CD8-positive, alpha-beta memory T cell (primary cell): ENCODE results near the gene BAK1. TPM values are rescaled to one million over a fixed set of nuclear protein-coding genes. Genes with fewer than 3 reads are reported as not detected.

Experiments
- CTCF ChIA-PET: fragments of 350-600 bp; sonication (Branson Sonifier 250); formaldehyde crosslinking; loops from one replicate; lab custom pipeline; 2021; ENCODE audit warnings: antibody characterized with exemption; lab: Charles Lee
- POLR2A ChIA-PET: fragments of 350-600 bp; sonication (Branson Sonifier 250); formaldehyde crosslinking; loops from one replicate; lab custom pipeline; 2021; ENCODE audit warnings: antibody characterized with exemption; lab: Charles Lee
- DNase-seq, 5 donors: peaks; one replicate each; pipeline versions ENCODE4 v3.0.0 to v3.0.0-alpha.2; 2020 to 2022; ENCODE audit warnings: mixed read lengths in 1 of 5
- H3K27ac ChIP-seq: one replicate; pipeline ENCODE4 v1.7.0; 2013; ENCODE audit warnings: low read depth, mild to moderate bottlenecking, low read length, moderate library complexity
- H3K27me3 ChIP-seq: 2 replicates; pipeline ENCODE4 v1.7.0; 2013; ENCODE audit warnings: low read length, mild to moderate bottlenecking; ENCODE audit not compliant: insufficient read depth, poor library complexity, severe bottlenecking
- H3K36me3 ChIP-seq: 2 replicates; pipeline ENCODE4 v1.7.0; 2013; ENCODE audit warnings: mild to moderate bottlenecking, low read length, moderate library complexity; ENCODE audit not compliant: insufficient read depth
- H3K4me1 ChIP-seq: 2 replicates; pipeline ENCODE4 v1.7.0; 2013; ENCODE audit warnings: mild to moderate bottlenecking, low read length, moderate library complexity; ENCODE audit not compliant: insufficient read depth
- H3K4me3 ChIP-seq: 2 replicates; pipeline ENCODE4 v1.7.0; 2013; ENCODE audit warnings: mild to moderate bottlenecking, low read length
- H3K9me3 ChIP-seq: 2 replicates; pipeline ENCODE4 v1.7.0; 2013; ENCODE audit warnings: mild to moderate bottlenecking, low read length
- H3K27ac Mint-ChIP-seq, 8 donors: one replicate each; pipeline ENCODE4 v1.8.0; 2020 to 2021; ENCODE audit warnings: mixed read lengths in 8 of 8, mild to moderate bottlenecking in 6 of 8, inconsistent platforms in 3 of 8, moderate library complexity in 3 of 8
- H3K27me3 Mint-ChIP-seq, 2 donors: one replicate each; pipeline ENCODE4 v1.8.0; 2020 to 2021; ENCODE audit warnings: mixed read lengths in 2 of 2, mild to moderate bottlenecking in 1 of 2, moderate library complexity in 1 of 2
- H3K36me3 Mint-ChIP-seq, 3 donors: one replicate each; pipeline ENCODE4 v1.8.0; 2020 to 2021; ENCODE audit warnings: mixed read lengths in 3 of 3, inconsistent platforms in 1 of 3, mild to moderate bottlenecking in 1 of 3
- H3K4me1 Mint-ChIP-seq, 3 donors: one replicate each; pipeline ENCODE4 v1.8.0; 2020 to 2021; ENCODE audit warnings: mixed read lengths in 3 of 3, inconsistent platforms in 1 of 3, mild to moderate bottlenecking in 1 of 3
- H3K4me3 Mint-ChIP-seq, 7 donors: one replicate each; pipeline ENCODE4 v1.8.0; 2020 to 2021; ENCODE audit warnings: mixed read lengths in 7 of 7, mild to moderate bottlenecking in 6 of 7, moderate library complexity in 4 of 7, inconsistent platforms in 2 of 7
- H3K9me3 Mint-ChIP-seq, 5 donors: one replicate each; pipeline ENCODE4 v1.8.0; 2020 to 2022; ENCODE audit warnings: mixed read lengths in 5 of 5, mild to moderate bottlenecking in 3 of 5, moderate library complexity in 2 of 5, inconsistent platforms in 1 of 5
- polyA plus RNA-seq: library from polyadenylated mRNA; unstranded; fragments of 300-500 nt; fragmentation: Illumina TruSeq; gene quantifications from one replicate; pipeline ENCODE4 v1.2.3, GENCODE V29; 2021
- total RNA-seq, 2 experiments: library from RNA; stranded (reverse); gene quantifications; one replicate each; pipeline ENCODE4 v1.2.3, GENCODE V29; 2021

BAK1 gene
- total and polyA plus RNA-seq, 3 experiments from 2014 or later, result 43.4 to 50.1 (median 48.5) TPM

DNA sequence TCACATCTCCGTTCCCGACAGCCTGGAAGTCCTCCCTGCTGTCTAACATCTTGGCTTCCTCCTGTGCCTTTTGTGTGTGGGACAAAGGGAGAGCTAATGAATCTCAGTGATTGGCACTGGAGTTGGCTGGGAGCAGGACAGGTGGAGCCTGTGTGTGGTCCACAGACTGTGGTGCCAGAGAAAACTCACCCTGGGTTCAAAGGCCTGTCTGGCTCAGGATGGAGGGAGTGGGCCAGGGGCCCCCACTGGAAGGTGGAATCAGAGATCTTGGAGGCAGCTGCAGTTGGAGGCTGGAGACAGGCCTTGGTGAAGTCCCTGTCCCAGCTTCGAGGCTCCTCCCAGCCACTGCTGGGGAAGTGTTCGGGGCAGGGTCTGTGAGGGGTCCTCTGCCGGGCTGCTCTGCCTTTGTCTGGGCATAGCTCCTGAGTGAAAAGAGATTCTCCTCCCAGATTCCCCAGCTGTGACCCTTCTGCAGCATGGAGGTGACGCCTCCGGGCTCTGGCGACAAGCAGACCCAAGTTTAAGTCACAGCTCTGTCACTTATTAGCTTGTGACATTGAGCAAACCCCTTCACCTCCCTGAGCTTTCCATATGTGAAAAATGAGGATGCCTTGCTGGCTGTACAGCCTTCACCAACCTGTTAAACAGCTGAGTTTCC lies 27.2 kb upstream of the BAK1 start:
- POLR2A ChIA-PET, result no interaction called here
- Mint-ChIP-seq H3K27me3 (peaks cover 6 to 13% of the 10 kb centered on the region in 2 donors), H3K36me3 (peaks cover 0 to 12% (median 0%) of the 10 kb centered on the region in 3 donors), H3K9me3 (peaks cover 0 to 5% (median 4%) of the 10 kb centered on the region in 5 donors), H3K4me1 (no peaks in the 10 kb centered on the region), H3K27ac (no peak overlapping the region), H3K4me3 (no peak overlapping the region)
- Histone ChIP-seq H3K4me1 (no peaks in the 10 kb centered on the region), H3K9me3 (no peaks in the 10 kb centered on the region), H3K27me3 (no peaks in the 10 kb centered on the region), H3K36me3 (no peaks in the 10 kb centered on the region), H3K4me3 (no peak overlapping the region), H3K27ac (no peak overlapping the region)
- no peak for DNase-seq
- CTCF ChIA-PET, result interaction anchor here (0.7 to 1.8 kb wide), 7 partner anchors 13 to 43 kb away, joined by 3 to 6 read pairs (median 4); partner anchors contain the start of gene BAK1

- H3K4me3 Mint-ChIP-seq, result no peak overlapping the region
- H3K27me3 Mint-ChIP-seq, result peaks cover 7 to 13% of the 10 kb centered on the region in 2 donors
- H3K9me3 Mint-ChIP-seq, result peaks cover 0 to 5% (median 4%) of the 10 kb centered on the region in 5 donors
- no peaks in the 10 kb centered on the region for H3K9me3 ChIP-seq
- H3K4me1 Mint-ChIP-seq, result no peaks in the 10 kb centered on the region
- CTCF ChIA-PET, result interaction anchor here (0.6 to 1.8 kb wide), 5 partner anchors 12 to 1405 kb away, joined by 3 to 6 read pairs (median 5); partner anchors contain the start of gene BAK1
- H3K36me3 ChIP-seq, result no peaks in the 10 kb centered on the region
- peak overlapping the region in 1 of 8 donors; percentile 27 for H3K27ac Mint-ChIP-seq
- POLR2A ChIA-PET, result no interaction called here
- H3K4me1 ChIP-seq, result no peaks in the 10 kb centered on the region
- no peak overlapping the region for H3K4me3 ChIP-seq
- peaks cover 0 to 12% (median 0%) of the 10 kb centered on the region in 3 donors for H3K36me3 Mint-ChIP-seq
- DNase-seq, result no peak
- no peak overlapping the region for H3K27ac ChIP-seq
- H3K27me3 ChIP-seq, result no peaks in the 10 kb centered on the region
These were observed 26.6 kb upstream of the BAK1 start for GRCh38 chr6:33606642-33607041.

- H3K27me3 ChIP-seq, result no peaks in the 10 kb centered on the region
- POLR2A ChIA-PET, result no interaction called here
- Mint-ChIP-seq H3K9me3 (peaks cover 0 to 5% (median 4%) of the 10 kb centered on the region in 5 donors), H3K4me1 (no peaks in the 10 kb centered on the region), H3K27ac (no peak overlapping the region), H3K4me3 (no peak overlapping the region), H3K36me3 (peaks cover 0 to 12% (median 0%) of the 10 kb centered on the region in 3 donors), H3K27me3 (peaks cover 7 to 11% of the 10 kb centered on the region in 2 donors)
- no peaks in the 10 kb centered on the region for H3K36me3 ChIP-seq
- DNase-seq, result no peak
- no peak overlapping the region for H3K4me3 ChIP-seq
- CTCF ChIA-PET, result no interaction called here
- H3K9me3 ChIP-seq, result no peaks in the 10 kb centered on the region
- H3K4me1 ChIP-seq, result no peaks in the 10 kb centered on the region
- no peak overlapping the region for H3K27ac ChIP-seq
These were observed 25.1 kb upstream of the BAK1 start for GRCh38 chr6:33604941-33605854.

- H3K4me3 Mint-ChIP-seq, result no peak overlapping the region
- H3K9me3 Mint-ChIP-seq, result peaks cover 0 to 5% (median 4%) of the 10 kb centered on the region in 5 donors
- H3K27ac Mint-ChIP-seq, result no peak overlapping the region
- H3K9me3 ChIP-seq, result no peaks in the 10 kb centered on the region
- ChIA-PET POLR2A (no interaction called here), CTCF (no interaction called here)
- peaks cover 3 to 7% of the 10 kb centered on the region in 2 donors for H3K27me3 Mint-ChIP-seq
- no peaks in the 10 kb centered on the region for H3K27me3 ChIP-seq
- no peak for DNase-seq
- no peak overlapping the region for H3K4me3 ChIP-seq
- no peaks in the 10 kb centered on the region for H3K36me3 ChIP-seq
- H3K36me3 Mint-ChIP-seq, result peaks cover 0 to 12% (median 0%) of the 10 kb centered on the region in 3 donors
- peaks cover 0 to 15% (median 3%) of the 10 kb centered on the region in 3 donors for H3K4me1 Mint-ChIP-seq
- H3K4me1 ChIP-seq, result no peaks in the 10 kb centered on the region
- H3K27ac ChIP-seq, result no peak overlapping the region
These were observed 22.1 kb upstream of the BAK1 start for GRCh38 chr6:33602180-33602579.

- H3K27me3 ChIP-seq, result no peaks in the 10 kb centered on the region
- no peak overlapping the region for H3K27ac ChIP-seq
- no peaks in the 10 kb centered on the region for H3K4me1 ChIP-seq
- no peaks in the 10 kb centered on the region for H3K9me3 ChIP-seq
- DNase-seq, result no peak
- Mint-ChIP-seq H3K9me3 (peaks cover 0 to 5% (median 4%) of the 10 kb centered on the region in 5 donors), H3K4me1 (peaks cover 2 to 20% (median 7%) of the 10 kb centered on the region in 3 donors), H3K27ac (no peak overlapping the region), H3K36me3 (peaks cover 0 to 12% (median 0%) of the 10 kb centered on the region in 3 donors), H3K27me3 (peaks cover 3 to 7% of the 10 kb centered on the region in 2 donors), H3K4me3 (no peak overlapping the region)
- ChIA-PET POLR2A (no interaction called here), CTCF (interaction anchor here (1.8 kb wide), 1 partner anchor 100 kb away, joined by 5 read pairs; no protein-coding TSS in a partner anchor)
- no peak overlapping the region for H3K4me3 ChIP-seq
- no peaks in the 10 kb centered on the region for H3K36me3 ChIP-seq
These were observed 20.7 kb upstream of the BAK1 start for GRCh38 chr6:33600761-33601160.

GRCh38 chr6:33599413-33599938 lies 19.4 kb upstream of the BAK1 start:
- no peaks in the 10 kb centered on the region for H3K9me3 ChIP-seq
- H3K9me3 Mint-ChIP-seq, result no peaks in the 10 kb centered on the region
- H3K4me3 Mint-ChIP-seq, result no peak overlapping the region
- peaks cover 3 to 5% of the 10 kb centered on the region in 2 donors for H3K27me3 Mint-ChIP-seq
- H3K36me3 ChIP-seq, result no peaks in the 10 kb centered on the region
- no peak overlapping the region for H3K4me3 ChIP-seq
- H3K4me1 ChIP-seq, result no peaks in the 10 kb centered on the region
- no peaks in the 10 kb centered on the region for H3K27me3 ChIP-seq
- H3K27ac ChIP-seq, result no peak overlapping the region
- POLR2A ChIA-PET, result interaction anchor here (0.6 kb wide), 1 partner anchor 39 kb away, joined by 5 read pairs; no protein-coding TSS in a partner anchor
- CTCF ChIA-PET, result no interaction called here
- peak overlapping the region in 2 of 8 donors; percentile 58 to 83 for H3K27ac Mint-ChIP-seq
- peaks cover 4 to 20% (median 7%) of the 10 kb centered on the region in 3 donors for H3K4me1 Mint-ChIP-seq
- H3K36me3 Mint-ChIP-seq, result peaks cover 0 to 5% (median 0%) of the 10 kb centered on the region in 3 donors
- no peak for DNase-seq

DNA sequence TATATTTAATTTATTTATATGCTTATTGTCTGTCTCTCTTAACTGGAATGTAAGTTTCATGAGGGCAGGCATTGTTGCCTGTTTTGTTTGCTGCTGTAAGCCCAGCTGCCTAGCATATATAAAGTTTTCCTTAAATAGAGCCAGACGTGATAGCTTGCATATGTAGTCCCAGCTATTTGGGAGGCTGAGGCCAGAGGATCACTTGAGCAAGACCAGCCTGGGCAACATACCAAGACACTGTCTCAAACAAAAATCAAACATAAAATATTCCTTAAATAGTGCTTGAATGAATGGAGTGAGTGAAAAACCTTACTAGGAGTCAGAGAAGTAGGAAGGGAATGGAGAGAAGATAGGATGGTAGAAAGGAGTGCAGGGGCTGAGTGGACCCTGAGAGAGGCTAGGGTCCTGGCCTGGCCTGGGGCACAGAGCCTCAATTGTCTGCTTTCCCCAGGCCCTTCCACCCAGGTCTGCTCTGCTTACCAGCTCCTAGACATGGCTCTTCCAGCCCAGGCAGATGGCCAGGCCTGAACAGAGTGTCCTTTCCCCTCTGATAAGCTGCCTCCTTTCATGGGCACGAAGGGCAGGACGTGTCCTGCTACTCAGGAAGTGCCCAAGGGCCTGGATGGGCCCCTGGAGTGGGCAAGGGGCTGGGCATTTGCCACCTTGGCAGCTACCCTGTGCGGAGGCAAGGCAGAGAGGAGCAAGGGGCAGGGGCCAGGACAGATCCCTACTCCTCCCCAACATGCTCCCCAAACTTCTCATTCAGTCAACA lies 17.7 kb upstream of the BAK1 start:
- Mint-ChIP-seq H3K36me3 (no peaks in the 10 kb centered on the region), H3K9me3 (no peaks in the 10 kb centered on the region), H3K4me3 (peak overlapping the region in 1 of 7 donors; percentile 40), H3K4me1 (peaks cover 9 to 26% (median 16%) of the 10 kb centered on the region in 3 donors), H3K27ac (peak overlapping the region in 4 of 8 donors; percentile 47 to 78 (median 74)), H3K27me3 (peaks cover 0 to 3% of the 10 kb centered on the region in 2 donors)
- ChIA-PET CTCF (interaction anchor here (1.9 kb wide), 1 partner anchor 35 kb away, joined by 5 read pairs; no protein-coding TSS in a partner anchor), POLR2A (interaction anchor here (0.7 kb wide), 1 partner anchor 135 kb away, joined by 4 read pairs; no protein-coding TSS in a partner anchor)
- Histone ChIP-seq H3K4me1 (peaks cover 8% of the 10 kb centered on the region), H3K36me3 (no peaks in the 10 kb centered on the region), H3K27me3 (no peaks in the 10 kb centered on the region), H3K4me3 (no peak overlapping the region), H3K27ac (no peak overlapping the region), H3K9me3 (no peaks in the 10 kb centered on the region)
- no peak for DNase-seq
